ENCODE data around the gene PTPRN2.
A peak's percentile ranks its signal among the peaks of the same experiment; 100 is the strongest.

The PTPRN2 gene

DNA sequence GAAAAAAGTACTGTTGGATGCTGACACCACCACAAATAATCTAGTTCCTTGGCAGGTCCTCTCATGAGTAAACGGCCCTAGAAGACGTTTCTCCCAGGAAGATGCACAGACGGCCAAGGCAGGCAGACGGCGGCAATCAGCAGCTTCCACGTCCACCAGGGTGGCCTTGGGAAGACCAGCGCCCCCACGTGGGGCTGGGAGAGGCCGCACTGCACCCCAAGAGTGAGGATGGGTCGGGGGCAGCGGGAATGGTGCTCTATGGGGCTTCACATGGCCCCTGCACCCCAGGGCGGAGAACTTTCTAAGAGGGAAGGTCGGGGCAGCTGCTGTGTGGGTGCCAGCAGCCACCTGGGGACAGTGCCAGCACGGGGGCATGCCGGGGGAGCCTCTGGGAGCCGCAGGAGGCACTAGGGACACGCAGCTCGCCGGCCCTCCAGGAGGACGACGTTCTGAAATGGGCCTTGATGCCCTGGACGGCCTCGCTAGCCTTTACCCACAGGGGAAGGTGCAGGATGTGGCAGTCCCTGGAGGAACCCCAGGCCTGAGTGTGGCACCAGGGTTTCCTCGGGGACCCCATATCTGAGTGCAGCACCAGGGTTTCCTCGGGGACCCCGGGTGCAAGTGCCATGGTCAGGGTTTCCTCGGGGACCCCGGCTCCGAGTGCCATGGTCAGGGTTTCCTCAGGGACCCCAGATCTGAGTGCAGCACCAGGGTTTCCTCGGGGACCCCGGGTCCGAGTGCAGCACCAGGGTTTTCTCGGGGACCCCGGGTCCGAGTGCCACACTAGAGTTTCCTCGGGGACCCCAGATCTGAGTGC lies 710.9 kb downstream of the PTPRN2 start:
- H3K4me3 Mint-ChIP-seq = no peak overlapping the region
- H3K27ac Mint-ChIP-seq (ENCODE audit: low read depth) = no peak overlapping the region
- no peaks in the 10 kb centered on the region for H3K27me3 Mint-ChIP-seq
- H3K9me3 Mint-ChIP-seq = peaks cover 6% of the 10 kb centered on the region
- H3K36me3 Mint-ChIP-seq (ENCODE audit: insufficient read depth) = peaks cover 2% of the 10 kb centered on the region
- peaks cover 11% of the 10 kb centered on the region for H3K4me1 Mint-ChIP-seq
- DNase-seq (ENCODE audit: low spot score in 2 of 2) (no peak), ATAC-seq (replicated peaks; ENCODE audit: extremely low read depth, poor library complexity, severe bottlenecking) (no peak)

DNA sequence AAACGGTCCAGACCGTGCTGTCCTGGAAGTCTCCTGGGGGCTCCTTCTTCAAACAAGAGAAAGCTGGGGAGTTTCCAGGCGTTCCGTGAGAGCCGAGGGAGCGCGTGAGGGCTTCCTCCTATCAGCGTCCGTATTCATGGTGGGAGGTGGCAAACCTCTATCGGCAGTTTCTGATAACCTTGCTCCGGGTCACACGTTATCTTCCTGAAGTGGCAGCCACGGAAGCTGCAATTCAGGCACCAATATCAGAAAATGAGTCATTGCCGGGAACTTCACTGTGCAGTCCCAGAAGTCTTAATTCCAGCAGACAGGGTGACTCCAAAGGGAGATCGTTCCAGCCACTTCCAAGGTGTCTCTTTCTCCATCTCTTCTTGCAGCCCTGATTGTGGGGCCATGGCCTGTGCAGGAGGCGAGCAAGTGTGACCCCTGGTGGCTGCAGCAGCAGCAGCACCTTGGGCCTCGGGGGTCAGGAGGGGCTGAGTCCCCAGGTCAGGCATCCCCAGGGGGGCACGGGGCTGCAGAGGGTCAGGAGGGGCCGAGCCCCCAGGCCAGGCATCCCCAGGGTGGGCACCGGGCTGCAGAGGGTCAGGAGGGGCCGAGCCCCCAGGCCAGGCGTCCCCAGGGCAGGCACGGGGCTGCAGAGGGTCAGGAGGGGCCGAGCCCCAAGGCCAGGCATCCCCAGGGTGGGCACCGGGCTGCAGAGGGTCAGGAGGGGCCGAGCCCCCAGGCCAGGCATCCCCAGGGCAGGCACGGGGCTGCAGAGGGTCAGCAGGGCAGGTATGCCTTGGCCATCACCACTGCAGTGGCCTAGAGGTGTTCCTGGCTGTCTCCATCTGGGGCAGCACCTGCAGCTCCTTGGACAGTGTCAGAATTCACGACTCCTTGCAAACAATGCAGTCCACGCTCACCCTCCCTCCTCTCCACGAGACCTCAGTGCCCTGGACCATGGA lies 712.1 kb downstream of the PTPRN2 start:
- no peaks in the 10 kb centered on the region for H3K27me3 Mint-ChIP-seq
- H3K9me3 Mint-ChIP-seq = no peaks in the 10 kb centered on the region
- ATAC-seq (replicated peaks; ENCODE audit: extremely low read depth, poor library complexity, severe bottlenecking) (no peak), DNase-seq (ENCODE audit: low spot score in 2 of 2) (peak in 1 of 2 donors; percentile 22)
- peak overlapping the region; percentile 48 for H3K4me3 Mint-ChIP-seq
- H3K36me3 Mint-ChIP-seq (ENCODE audit: insufficient read depth) = peaks cover 2% of the 10 kb centered on the region
- no peak overlapping the region for H3K27ac Mint-ChIP-seq (ENCODE audit: low read depth)
- peaks cover 11% of the 10 kb centered on the region for H3K4me1 Mint-ChIP-seq

DNA sequence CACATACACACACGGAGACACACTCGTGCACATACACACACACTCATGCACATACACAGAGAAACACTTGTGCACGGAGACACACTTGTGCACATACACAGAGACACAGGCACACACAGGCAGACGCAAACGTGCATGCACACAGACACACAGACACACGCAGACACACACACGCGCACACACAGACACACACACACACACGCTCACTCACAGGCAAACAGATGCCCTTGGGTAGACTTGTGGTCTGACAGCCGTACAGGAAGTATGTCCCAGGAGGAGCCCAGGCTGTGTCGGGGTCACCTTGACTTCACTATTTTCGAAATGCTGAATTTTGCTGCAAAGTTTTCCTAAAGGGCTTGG lies 712.8 kb downstream of the PTPRN2 start:
- Mint-ChIP-seq H3K27ac (ENCODE audit: low read depth) (no peak overlapping the region), H3K36me3 (ENCODE audit: insufficient read depth) (peaks cover 2% of the 10 kb centered on the region), H3K4me3 (peak overlapping the region; percentile 48), H3K4me1 (peaks cover 11% of the 10 kb centered on the region), H3K9me3 (no peaks in the 10 kb centered on the region), H3K27me3 (no peaks in the 10 kb centered on the region)
- no peak for ATAC-seq (replicated peaks; ENCODE audit: extremely low read depth, poor library complexity, severe bottlenecking)
- DNase-seq (ENCODE audit: low spot score in 2 of 2) = no peak

DNA sequence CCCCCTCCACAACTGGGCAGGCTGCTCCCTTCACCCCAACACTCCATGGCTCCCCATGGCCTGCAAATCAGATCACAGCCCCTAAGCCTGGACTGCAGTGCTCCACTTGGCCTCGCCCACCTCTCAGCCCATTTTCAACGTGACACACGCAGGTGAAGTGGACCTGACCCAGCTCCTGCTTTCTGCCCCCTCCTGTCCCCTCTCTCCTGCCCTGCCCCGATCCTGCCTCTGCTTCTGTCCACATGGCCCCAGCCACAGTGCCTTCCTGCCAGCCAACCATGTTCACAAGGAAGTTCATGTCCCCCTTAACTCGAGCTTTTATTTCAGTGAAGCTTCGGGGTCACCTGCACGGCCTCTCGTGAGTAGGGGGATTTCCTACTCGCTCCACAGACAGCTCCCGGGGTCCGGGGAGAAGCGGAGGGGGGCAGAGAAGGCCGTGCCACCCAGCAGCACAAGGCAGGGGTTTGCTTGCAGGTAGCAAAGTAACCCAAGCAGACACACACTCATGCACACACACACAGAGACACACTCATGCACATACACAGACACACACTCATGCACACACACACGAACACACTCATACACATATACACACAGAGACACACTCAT lies 713.3 kb downstream of the PTPRN2 start:
- no peak overlapping the region for H3K4me3 Mint-ChIP-seq
- H3K27me3 Mint-ChIP-seq = no peaks in the 10 kb centered on the region
- DNase-seq (ENCODE audit: low spot score in 2 of 2) (no peak), ATAC-seq (replicated peaks; ENCODE audit: extremely low read depth, poor library complexity, severe bottlenecking) (no peak)
- H3K27ac Mint-ChIP-seq (ENCODE audit: low read depth) = no peak overlapping the region
- peaks cover 11% of the 10 kb centered on the region for H3K4me1 Mint-ChIP-seq
- H3K36me3 Mint-ChIP-seq (ENCODE audit: insufficient read depth) = peaks cover 2% of the 10 kb centered on the region
- H3K9me3 Mint-ChIP-seq = no peaks in the 10 kb centered on the region

DNA sequence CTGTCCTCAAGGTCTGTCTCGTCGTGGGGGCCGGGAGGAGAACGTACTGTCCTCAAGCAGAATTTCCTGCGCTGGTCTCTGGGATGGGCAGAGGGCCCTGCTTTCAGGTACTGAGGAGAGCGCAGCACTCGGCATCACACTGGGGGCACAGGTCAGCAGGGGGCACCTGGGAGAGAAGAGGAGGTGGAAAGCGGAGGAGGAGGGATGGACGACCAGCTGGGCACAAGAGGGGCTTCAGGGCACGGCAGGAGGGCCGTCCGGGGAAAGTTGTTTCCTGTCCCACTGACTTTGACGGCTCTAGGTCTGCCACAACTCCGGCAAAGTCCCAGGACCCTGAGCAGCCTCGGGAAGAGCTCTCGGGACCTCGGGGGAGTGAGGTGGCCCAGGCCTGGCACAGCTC lies 714.0 kb downstream of the PTPRN2 start:
- H3K4me3 Mint-ChIP-seq = no peak overlapping the region
- H3K36me3 Mint-ChIP-seq (ENCODE audit: insufficient read depth) = peaks cover 2% of the 10 kb centered on the region
- H3K9me3 Mint-ChIP-seq = no peaks in the 10 kb centered on the region
- no peak for ATAC-seq (replicated peaks; ENCODE audit: extremely low read depth, poor library complexity, severe bottlenecking)
- H3K4me1 Mint-ChIP-seq = peaks cover 11% of the 10 kb centered on the region
- DNase-seq (ENCODE audit: low spot score in 2 of 2) = no peak
- no peak overlapping the region for H3K27ac Mint-ChIP-seq (ENCODE audit: low read depth)
- H3K27me3 Mint-ChIP-seq = no peaks in the 10 kb centered on the region

DNA sequence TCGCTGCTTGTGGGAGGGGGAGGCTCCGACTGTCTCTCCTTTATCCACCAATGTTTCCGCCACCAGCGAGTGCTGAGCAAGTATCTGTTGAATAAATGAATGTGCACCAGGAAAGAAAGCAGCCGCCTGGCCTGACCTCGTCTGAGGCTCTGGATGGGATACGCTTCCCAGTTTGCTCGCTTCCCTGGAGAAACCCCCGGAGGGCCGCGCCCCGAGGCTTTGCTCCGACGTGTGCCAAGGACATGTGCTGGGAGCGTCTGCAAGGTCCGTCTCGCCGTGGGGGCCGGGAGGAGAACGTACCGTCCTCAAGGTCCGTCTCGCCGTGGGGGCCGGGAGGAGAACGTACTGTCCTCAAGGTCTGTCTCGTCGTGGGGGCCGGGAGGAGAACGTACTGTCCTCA lies 714.4 kb downstream of the PTPRN2 start:
- DNase-seq (ENCODE audit: low spot score in 2 of 2) (no peak), ATAC-seq (replicated peaks; ENCODE audit: extremely low read depth, poor library complexity, severe bottlenecking) (no peak)
- no peaks in the 10 kb centered on the region for H3K27me3 Mint-ChIP-seq
- H3K4me1 Mint-ChIP-seq = peaks cover 11% of the 10 kb centered on the region
- no peak overlapping the region for H3K27ac Mint-ChIP-seq (ENCODE audit: low read depth)
- no peak overlapping the region for H3K4me3 Mint-ChIP-seq
- no peaks in the 10 kb centered on the region for H3K9me3 Mint-ChIP-seq
- peaks cover 2% of the 10 kb centered on the region for H3K36me3 Mint-ChIP-seq (ENCODE audit: insufficient read depth)

DNA sequence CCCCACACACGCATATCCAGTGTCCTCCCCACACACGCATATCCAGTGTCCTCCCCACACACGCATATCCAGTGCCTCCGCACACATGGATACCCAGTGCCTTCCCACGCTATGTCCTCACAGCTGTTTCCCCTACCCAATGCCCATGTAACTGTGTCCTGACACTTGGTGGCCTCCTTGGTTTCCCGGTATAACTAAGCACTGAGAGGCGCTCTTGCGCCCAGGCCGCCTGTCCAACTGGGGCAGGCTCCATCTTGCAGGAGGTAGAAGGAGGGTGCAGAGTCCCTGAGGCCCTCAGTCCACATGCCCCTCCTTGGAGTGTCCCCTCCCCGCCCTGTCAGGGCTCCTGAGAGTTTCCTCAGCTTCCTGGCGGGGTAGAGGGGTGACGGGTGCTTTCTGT lies 715.2 kb downstream of the PTPRN2 start:
- DNase-seq (ENCODE audit: low spot score in 2 of 2) (no peak), ATAC-seq (replicated peaks; ENCODE audit: extremely low read depth, poor library complexity, severe bottlenecking) (no peak)
- Mint-ChIP-seq H3K4me3 (no peak overlapping the region), H3K9me3 (no peaks in the 10 kb centered on the region), H3K27ac (ENCODE audit: low read depth) (no peak overlapping the region), H3K36me3 (ENCODE audit: insufficient read depth) (peaks cover 2% of the 10 kb centered on the region), H3K4me1 (peaks cover 11% of the 10 kb centered on the region), H3K27me3 (no peaks in the 10 kb centered on the region)

DNA sequence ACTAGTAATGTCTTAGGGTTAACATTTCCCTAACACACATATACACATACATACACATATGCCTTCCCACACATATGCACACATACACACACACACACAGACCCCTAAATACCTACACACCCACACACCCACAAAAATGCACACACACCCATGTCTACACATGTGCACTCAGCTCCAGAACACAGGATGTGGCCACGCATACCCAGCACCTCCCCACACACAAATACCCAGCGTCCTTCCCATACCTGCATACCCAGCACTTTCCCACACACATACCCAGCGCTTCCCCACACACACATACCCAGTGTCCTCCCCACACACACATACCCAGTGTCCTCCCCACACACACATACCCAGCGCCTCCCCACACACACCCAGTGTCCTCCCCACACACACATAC lies 715.9 kb downstream of the PTPRN2 start:
- ATAC-seq (replicated peaks; ENCODE audit: extremely low read depth, poor library complexity, severe bottlenecking) (no peak), DNase-seq (ENCODE audit: low spot score in 2 of 2) (no peak)
- Mint-ChIP-seq H3K36me3 (ENCODE audit: insufficient read depth) (peaks cover 2% of the 10 kb centered on the region), H3K9me3 (no peaks in the 10 kb centered on the region), H3K27ac (ENCODE audit: low read depth) (no peak overlapping the region), H3K4me1 (peaks cover 11% of the 10 kb centered on the region), H3K27me3 (no peaks in the 10 kb centered on the region), H3K4me3 (no peak overlapping the region)

DNA sequence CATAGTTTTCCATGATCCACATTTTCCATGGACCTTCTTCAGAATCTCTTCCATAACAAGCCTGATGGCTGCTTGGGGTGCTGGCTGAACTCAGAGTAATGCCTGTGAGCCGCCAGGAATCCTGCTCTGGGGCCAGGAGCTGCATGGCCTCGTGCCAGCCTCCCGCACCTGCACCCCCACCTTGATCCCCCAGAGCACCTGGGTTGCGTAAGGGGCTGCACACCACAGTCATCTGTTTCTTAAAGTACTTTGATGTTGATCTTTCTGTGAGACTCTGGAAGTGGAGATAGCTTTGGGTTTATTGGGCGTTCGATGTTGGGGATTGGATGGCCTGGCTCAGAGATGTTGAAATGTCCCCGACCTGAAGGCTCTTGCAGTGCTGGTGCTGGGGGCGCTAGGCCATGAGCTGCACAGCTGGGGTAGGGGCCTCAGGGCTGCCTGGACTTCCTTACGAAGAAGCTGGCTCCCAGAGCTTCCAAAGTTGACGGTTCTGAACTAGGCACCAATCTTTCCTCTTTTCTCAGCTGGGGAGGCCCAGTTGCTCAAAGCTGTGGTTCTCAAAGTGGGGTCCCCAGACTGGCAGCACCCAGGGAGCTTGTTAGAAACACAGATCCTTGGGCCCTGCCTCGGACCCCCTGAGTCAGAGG lies 716.9 kb downstream of the PTPRN2 start:
- DNase-seq (ENCODE audit: low spot score in 2 of 2) = no peak
- Mint-ChIP-seq H3K27ac (ENCODE audit: low read depth) (no peak overlapping the region), H3K36me3 (ENCODE audit: insufficient read depth) (peaks cover 2% of the 10 kb centered on the region), H3K4me1 (peaks cover 11% of the 10 kb centered on the region), H3K9me3 (no peaks in the 10 kb centered on the region), H3K4me3 (no peak overlapping the region), H3K27me3 (no peaks in the 10 kb centered on the region)
- no peak for ATAC-seq (replicated peaks; ENCODE audit: extremely low read depth, poor library complexity, severe bottlenecking)

DNA sequence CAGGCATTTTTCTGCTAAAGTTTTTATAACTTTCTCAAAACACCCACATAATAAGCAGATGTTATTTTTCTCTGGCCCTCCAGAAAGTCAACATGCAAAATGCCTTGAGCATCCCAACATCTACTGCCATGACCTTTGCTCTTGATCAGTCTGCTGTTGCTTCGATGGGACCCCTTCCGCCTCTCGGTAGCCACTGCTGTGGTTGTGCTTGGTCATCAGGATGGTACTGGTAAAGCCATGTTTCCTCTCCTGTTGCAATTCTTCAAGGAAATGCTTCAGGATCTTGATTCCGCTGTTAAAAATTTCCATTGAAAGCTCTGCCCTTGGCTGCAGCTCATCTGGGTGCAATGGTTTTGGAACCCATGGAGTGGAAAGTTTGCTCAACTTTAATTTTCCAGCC lies 717.8 kb downstream of the PTPRN2 start:
- no peak for DNase-seq (ENCODE audit: low spot score in 2 of 2)
- Mint-ChIP-seq H3K4me1 (peaks cover 5% of the 10 kb centered on the region), H3K27ac (ENCODE audit: low read depth) (no peak overlapping the region), H3K9me3 (no peaks in the 10 kb centered on the region), H3K27me3 (no peaks in the 10 kb centered on the region), H3K4me3 (no peak overlapping the region), H3K36me3 (ENCODE audit: insufficient read depth) (no peaks in the 10 kb centered on the region)
- no peak for ATAC-seq (replicated peaks; ENCODE audit: extremely low read depth, poor library complexity, severe bottlenecking)

DNA sequence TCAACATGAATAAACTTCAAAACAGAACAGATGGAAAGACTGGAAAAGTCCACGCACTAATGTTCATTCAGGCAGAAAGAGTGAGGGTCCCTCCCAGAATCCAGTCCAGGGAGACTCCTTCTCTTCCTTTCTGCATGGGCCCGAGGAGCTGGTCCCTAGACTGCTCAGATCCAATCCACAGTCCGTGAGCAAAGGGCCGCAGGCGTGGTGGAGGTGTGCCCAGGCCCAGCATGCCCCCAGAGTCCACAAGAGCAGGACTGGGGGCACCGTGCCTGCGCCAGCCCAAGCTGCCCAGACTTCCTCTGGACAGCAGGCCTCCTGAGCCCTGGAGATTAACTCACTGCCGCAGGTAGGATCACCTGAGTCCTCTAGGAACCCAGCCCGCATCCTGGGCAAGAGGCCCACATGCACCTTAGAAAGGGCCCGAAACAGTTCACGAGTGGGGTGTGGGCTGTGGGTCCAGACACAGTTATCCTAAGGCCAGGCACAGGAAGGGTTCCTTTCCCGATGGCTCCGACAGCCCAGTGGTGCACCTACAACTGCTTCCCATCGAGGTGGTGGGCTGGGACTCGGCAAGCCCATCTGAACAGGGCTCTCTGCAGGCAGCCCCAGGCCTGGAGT lies 719.8 kb downstream of the PTPRN2 start:
- Mint-ChIP-seq H3K4me1 (no peaks in the 10 kb centered on the region), H3K9me3 (no peaks in the 10 kb centered on the region)
- ATAC-seq (replicated peaks; ENCODE audit: extremely low read depth, poor library complexity, severe bottlenecking) = no peak

DNA sequence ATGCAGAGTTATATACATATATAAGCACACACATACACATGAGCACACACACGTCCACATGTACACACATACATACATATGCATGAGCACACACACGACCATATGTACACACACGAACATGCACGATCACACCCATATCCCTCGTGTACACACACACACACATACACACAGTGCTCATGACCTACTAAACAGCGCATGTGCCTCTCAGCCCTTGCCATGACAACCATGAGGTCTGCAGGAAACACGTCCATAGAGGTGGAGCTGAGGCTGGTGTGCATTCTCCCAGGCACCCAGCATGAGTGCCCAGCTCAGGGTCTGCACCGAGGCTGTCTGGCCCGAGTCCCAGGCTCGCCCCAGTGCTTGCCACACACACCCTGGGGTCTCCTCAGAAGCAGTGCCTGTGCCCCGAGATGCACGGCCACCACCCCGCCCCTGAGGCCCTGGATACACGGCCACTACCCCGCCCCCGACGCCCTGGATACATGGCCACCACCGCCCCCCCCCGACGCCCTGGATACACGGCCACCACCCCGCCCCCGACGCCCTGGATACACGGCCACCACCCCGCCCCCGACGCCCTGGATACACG lies 721.2 kb downstream of the PTPRN2 start:
- H3K27ac Mint-ChIP-seq (ENCODE audit: low read depth) = no peak overlapping the region
- no peaks in the 10 kb centered on the region for H3K4me1 Mint-ChIP-seq
- H3K4me3 Mint-ChIP-seq = no peak overlapping the region
- ATAC-seq (replicated peaks; ENCODE audit: extremely low read depth, poor library complexity, severe bottlenecking) (no peak), DNase-seq (ENCODE audit: low spot score in 2 of 2) (no peak)
- H3K9me3 Mint-ChIP-seq = no peaks in the 10 kb centered on the region
- no peaks in the 10 kb centered on the region for H3K27me3 Mint-ChIP-seq
- no peaks in the 10 kb centered on the region for H3K36me3 Mint-ChIP-seq (ENCODE audit: insufficient read depth)

More for the DNA sequence above, 719.8 kb downstream of the PTPRN2 start:
- no peak for DNase-seq (ENCODE audit: low spot score in 2 of 2)
- Mint-ChIP-seq H3K27me3 (no peaks in the 10 kb centered on the region), H3K36me3 (ENCODE audit: insufficient read depth) (no peaks in the 10 kb centered on the region), H3K4me3 (no peak overlapping the region), H3K27ac (ENCODE audit: low read depth) (no peak overlapping the region)

All from central memory CD8-positive, alpha-beta T cell (primary cell).